Brain microvascular endothelial cell (primary cell): ENCODE data around the gene SCN3B.

Source experiments
- DNase-seq: peaks from one replicate; pipeline ENCODE4 v3.0.0-alpha.2; 2020
- H3K27ac ChIP-seq: fragments of 250-450 bp; sonication (Bioruptor Pico); 2 replicates; pipeline ENCODE4 v1.5.1; 2020; ENCODE audit warnings: mild to moderate bottlenecking, moderate library complexity
- H3K27me3 ChIP-seq: fragments of 250-450 bp; sonication (Bioruptor Pico); replicated peaks from 2 replicates; pipeline ENCODE4 v1.5.1; 2020; ENCODE audit warnings: mild to moderate bottlenecking
- H3K36me3 ChIP-seq: fragments of 250-450 bp; sonication (Bioruptor Pico); replicated peaks from 2 replicates; pipeline ENCODE4 v1.5.1; 2020; ENCODE audit warnings: mild to moderate bottlenecking
- H3K4me3 ChIP-seq: 2 replicates; pipeline ENCODE4 v1.5.1; 2011; ENCODE audit warnings: low read depth, mild to moderate bottlenecking, control low read depth, low read length, moderate library complexity
- CTCF ChIP-seq: IDR thresholded peaks from 2 replicates; pipeline ENCODE4 v1.5.1; 2011; ENCODE audit warnings: low read depth, mild to moderate bottlenecking, moderate library complexity, low read length, control low read depth, inconsistent platforms; ENCODE audit errors: missing control alignments
- in situ Hi-C: cut with HindIII; loops from 2 replicates; pipeline ENCODE4 v1.10.0; 2017; ENCODE audit warnings: low sequenced_read_pairs, low pct_ligation_motif_present

The SCN3B gene

GRCh38 chr11:123695231-123695630 lies 40.8 kb upstream of the SCN3B start:
- no peak overlapping the region for H3K4me3 ChIP-seq
- no peaks in the 10 kb centered on the region for H3K27me3 ChIP-seq
- H3K36me3 ChIP-seq = no peaks in the 10 kb centered on the region
- in situ Hi-C loops = no loop called here
- H3K27ac ChIP-seq = no peak overlapping the region
- TF ChIP-seq CTCF = no peak
- DNase-seq = no peak

- in situ Hi-C loops = no loop called here
- DNase-seq = no peak
Measured at GRCh38 chr11:123694551-123694950, 40.1 kb upstream of the SCN3B start.

GRCh38 chr11:123692961-123693360 lies 38.5 kb upstream of the SCN3B start:
- in situ Hi-C loops = no loop called here
- Histone ChIP-seq H3K36me3 (no peaks in the 10 kb centered on the region), H3K27ac (no peak overlapping the region), H3K4me3 (no peak overlapping the region), H3K27me3 (no peaks in the 10 kb centered on the region)
- TF ChIP-seq CTCF = no peak
- DNase-seq = no peak

More at GRCh38 chr11:123694551-123694950, 40.1 kb upstream of the SCN3B start:
- no peaks in the 10 kb centered on the region for H3K27me3 ChIP-seq
- no peak for TF ChIP-seq CTCF
- H3K36me3 ChIP-seq = no peaks in the 10 kb centered on the region
- no peak overlapping the region for H3K27ac ChIP-seq
- H3K4me3 ChIP-seq = no peak overlapping the region

- H3K36me3 ChIP-seq = no peaks in the 10 kb centered on the region
- no peak overlapping the region for H3K27ac ChIP-seq
- peak; percentile 60 for DNase-seq
- no peaks in the 10 kb centered on the region for H3K27me3 ChIP-seq
- no peak for TF ChIP-seq CTCF
- no peak overlapping the region for H3K4me3 ChIP-seq
- in situ Hi-C loops = no loop called here
Measured at GRCh38 chr11:123690485-123690884, 36.1 kb upstream of the SCN3B start.

- DNase-seq = no peak
- H3K27me3 ChIP-seq = no peaks in the 10 kb centered on the region
- no peaks in the 10 kb centered on the region for H3K36me3 ChIP-seq
- TF ChIP-seq CTCF = no peak
- H3K4me3 ChIP-seq = no peak overlapping the region
- in situ Hi-C loops = no loop called here
- H3K27ac ChIP-seq = no peak overlapping the region
Measured at GRCh38 chr11:123684601-123685000, 30.2 kb upstream of the SCN3B start.

- Histone ChIP-seq H3K36me3 (no peaks in the 10 kb centered on the region), H3K4me3 (no peak overlapping the region), H3K27ac (no peak overlapping the region), H3K27me3 (no peaks in the 10 kb centered on the region)
- TF ChIP-seq CTCF = no peak
- DNase-seq = no peak
- in situ Hi-C loops = no loop called here
Measured at GRCh38 chr11:123683428-123684170, 29.2 kb upstream of the SCN3B start.
